Endodermal cell (in vitro differentiated cells): ENCODE results near the gene RPS27L. TPM values are rescaled to one million over a fixed set of nuclear protein-coding genes. Genes with fewer than 3 reads are reported as not detected.

Experiments
- DNase-seq: peaks from one replicate; pipeline ENCODE4 v3.0.0-alpha.2; 2017
- H3K27ac ChIP-seq: 2 replicates; pipeline ENCODE4 v1.5.1; 2013; ENCODE audit warnings: mild to moderate bottlenecking, low read depth, low read length, moderate library complexity
- H3K27me3 ChIP-seq: 2 replicates; pipeline ENCODE4 v1.6.1; 2013; ENCODE audit warnings: mild to moderate bottlenecking, low read length, moderate library complexity; ENCODE audit not compliant: insufficient read depth, control insufficient read depth, poor library complexity, severe bottlenecking
- H3K36me3 ChIP-seq: 2 replicates; pipeline ENCODE4 v1.7.0; 2013; ENCODE audit warnings: mild to moderate bottlenecking, low read length, moderate library complexity; ENCODE audit not compliant: control insufficient read depth, insufficient read depth
- H3K4me1 ChIP-seq: one replicate; pipeline ENCODE4 v1.7.0; 2013; ENCODE audit warnings: low read length; ENCODE audit not compliant: control insufficient read depth, insufficient read depth
- H3K4me3 ChIP-seq: 2 replicates; pipeline ENCODE4 v1.5.1; 2013; ENCODE audit warnings: mild to moderate bottlenecking, low read length, moderate library complexity
- H3K9ac ChIP-seq: 2 replicates; pipeline ENCODE4 v1.6.1; 2013; ENCODE audit warnings: mild to moderate bottlenecking, low read length, moderate library complexity; ENCODE audit not compliant: poor library complexity, severe bottlenecking; ENCODE audit errors: extremely low read depth
- H3K9me3 ChIP-seq: 2 replicates; pipeline ENCODE4 v1.6.1; 2013; ENCODE audit warnings: mild to moderate bottlenecking, low read length, moderate library complexity; ENCODE audit not compliant: control insufficient read depth
- H3K27ac Mint-ChIP-seq: 2 replicates; pipeline ENCODE4 v1.8.0; 2020; ENCODE audit warnings: mixed read lengths
- H3K27me3 Mint-ChIP-seq: 2 replicates; pipeline ENCODE4 v1.8.0; 2021; ENCODE audit warnings: mild to moderate bottlenecking, mixed read lengths; ENCODE audit not compliant: insufficient read depth
- H3K36me3 Mint-ChIP-seq: 2 replicates; pipeline ENCODE4 v1.8.0; 2020; ENCODE audit warnings: low read depth, mixed read lengths
- H3K4me1 Mint-ChIP-seq: 2 replicates; pipeline ENCODE4 v1.8.0; 2020; ENCODE audit warnings: mixed read lengths
- H3K4me3 Mint-ChIP-seq: 2 replicates; pipeline ENCODE4 v1.8.0; 2020; ENCODE audit warnings: mild to moderate bottlenecking, moderate library complexity, mixed read lengths
- H3K9me3 Mint-ChIP-seq: 2 replicates; pipeline ENCODE4 v1.8.0; 2020; ENCODE audit warnings: mild to moderate bottlenecking, mixed read lengths
- CTCF ChIP-seq: fragments of 200-600 bp; sonication (generic); conservative IDR thresholded peaks from 2 replicates; pipeline ENCODE4 v1.5.0; 2021; ENCODE audit warnings: antibody characterized with exemption, mild to moderate bottlenecking
- WGBS, 2 experiments: methylation state at CpG; one replicate each; pipeline versions ENCODE4 v1.1.5 to v1.1.7; 2013; ENCODE audit warnings: missing lambda C conversion rate in 2 of 2, mixed read lengths in 1 of 2; ENCODE audit not compliant: insufficient coverage in 1 of 2, insufficient read length in 1 of 2; 5-methylcytosine and 5-hydroxymethylcytosine counted together
- long read RNA-seq, 4 experiments: library from polyadenylated mRNA in 2 of 4; library from RNA in 1 of 4; library from capped mRNA in 1 of 4; stranded (forward) in 3 of 4; unstranded in 1 of 4; transcript quantifications; one replicate each; pipeline ENCODE4 v2.0.0, GENCODE V29; 2020 to 2021; ENCODE audit warnings: inconsistent platforms in 1 of 4
- polyA plus RNA-seq, 2 experiments: library from polyadenylated mRNA; stranded (reverse); fragments of 50-300 nt; gene quantifications; one replicate each; pipeline ENCODE4 v1.2.3, GENCODE V29; 2013
- total RNA-seq, 2 donors: library from RNA; stranded (reverse); fragmentation: NEBNext Ultra II Directional in 1 of 2; extraction: Animal tissue kit (Norgen Biotek cat#: 25700) in 1 of 2; gene quantifications; 2 replicates in 1 of 2; 3 replicates in 1 of 2; pipeline ENCODE4 v1.2.1, GENCODE V29; 2021

The RPS27L gene
- 10 to 100 TPM; 56.2 to 68.8 TPM for total RNA-seq
- polyA plus RNA-seq (2013, experiment 1 of 2): 187 TPM
- polyA plus RNA-seq (2013, experiment 2 of 2): 190 TPM
- long read RNA-seq, experiment 1, full-length matches to known transcripts: 35 of 38 reads
- long read RNA-seq, experiment 1, partial matches to known transcripts: 1 of 38 reads
- long read RNA-seq, experiment 1, other reads (novel, unspliced or antisense): 2 of 38 reads
- long read RNA-seq, experiment 2, full-length matches to known transcripts: 39 of 40 reads
- long read RNA-seq, experiment 2, partial matches to known transcripts: 0 of 40 reads
- long read RNA-seq, experiment 2, other reads (novel, unspliced or antisense): 1 of 40 reads
- long read RNA-seq, experiment 3, full-length matches to known transcripts: 27 of 34 reads
- long read RNA-seq, experiment 3, partial matches to known transcripts: 7 of 34 reads
- long read RNA-seq, experiment 3, other reads (novel, unspliced or antisense): 0 of 34 reads
- long read RNA-seq, experiment 4, full-length matches to known transcripts: 3 of 4 reads
- long read RNA-seq, experiment 4, partial matches to known transcripts: 1 of 4 reads
- long read RNA-seq, experiment 4, other reads (novel, unspliced or antisense): 0 of 4 reads

DNA sequence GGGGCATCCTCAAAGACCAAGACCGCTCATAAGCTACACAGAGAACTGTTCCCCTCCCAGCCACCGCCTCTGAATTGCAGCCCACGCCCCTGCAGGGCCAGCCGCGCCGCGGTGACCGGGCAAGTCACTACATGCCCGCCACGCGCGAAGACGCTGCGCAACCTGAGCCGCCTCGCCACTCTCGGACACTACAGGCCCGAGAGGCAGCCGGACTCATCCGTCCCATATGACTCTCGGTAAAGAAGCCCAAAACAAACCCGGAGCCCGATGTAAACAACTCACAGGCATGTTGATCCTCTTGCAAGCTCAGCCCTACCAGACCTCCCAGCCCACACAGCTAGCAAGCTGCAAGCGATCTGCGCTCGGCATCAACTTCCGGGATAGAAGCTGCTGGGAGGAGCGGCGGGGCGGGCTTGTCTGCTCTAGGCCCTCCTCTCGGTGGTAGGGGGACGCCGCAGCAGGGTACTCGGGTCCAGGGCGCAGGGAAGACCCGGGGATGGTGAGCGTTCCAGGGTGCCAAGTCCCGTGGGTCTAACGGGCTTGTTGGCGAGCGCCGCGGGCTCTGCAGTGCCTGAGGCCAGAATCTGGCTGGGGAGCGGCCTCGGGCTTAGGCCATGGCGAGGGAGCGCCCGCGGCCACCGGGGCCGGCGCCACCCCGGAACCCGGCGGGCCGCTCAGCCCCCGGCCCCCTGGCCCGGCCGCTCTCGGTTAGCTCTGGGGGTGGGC lies at the start of gene RPS27L:
Gene RPS27L, minus strand, starts transcription at position 360 of the 726 bp plus-strand sequence. Its CDS starts 72 bp downstream, at position 288.
- Mint-ChIP-seq H3K4me3 (peak within 1 kb of the TSS; percentile 99), H3K9me3 (no peaks in the 10 kb centered on the region), H3K27me3 (no peaks in the 10 kb centered on the region), H3K36me3 (peaks cover 13% of the 10 kb centered on the region), H3K27ac (peak within 1 kb of the TSS; percentile 99), H3K4me1 (peaks cover 6% of the 10 kb centered on the region)
- Histone ChIP-seq H3K9ac (peak within 1 kb of the TSS; percentile 82), H3K4me3 (peak within 1 kb of the TSS; percentile 92), H3K27me3 (no peaks in the 10 kb centered on the region), H3K27ac (peak within 1 kb of the TSS; percentile 83), H3K4me1 (no peaks in the 10 kb centered on the region), H3K36me3 (peaks cover 16% of the 10 kb centered on the region), H3K9me3 (no peaks in the 10 kb centered on the region)
- DNase-seq: peak; percentile 97
- no peak for TF ChIP-seq CTCF
- WGBS, 2 experiments: 0% methylated on average over 18 to 60 of the region's 60 CpGs

DNA sequence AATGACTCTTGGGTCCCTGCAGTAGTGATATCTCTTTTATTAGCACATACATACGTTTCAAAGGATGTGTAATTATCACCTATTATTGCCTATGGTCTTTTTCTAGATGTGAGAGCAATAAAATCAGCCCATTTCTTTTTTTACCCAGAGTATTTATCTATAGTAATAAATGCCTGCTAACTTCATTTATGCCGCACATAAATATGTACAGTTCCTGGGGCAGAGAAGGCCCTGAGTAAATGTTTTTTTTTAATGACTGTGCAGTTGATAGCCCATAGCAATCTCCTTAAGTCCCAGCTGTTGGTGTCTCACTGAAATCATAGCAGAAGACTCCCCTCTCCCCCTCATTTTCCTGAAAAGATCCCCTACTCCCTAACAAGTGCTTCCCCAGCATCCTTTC lies 48.8 kb upstream of the RPS27L start:
- no peaks in the 10 kb centered on the region for H3K9me3 Mint-ChIP-seq
- H3K36me3 Mint-ChIP-seq: peaks cover under 1% of the 10 kb centered on the region
- 95% methylated on average over 2 of the region's 2 CpGs; no CpG with 5 or more reads in 1 of the 2 experiments for WGBS, 2 experiments
- Histone ChIP-seq H3K27ac (no peak overlapping the region), H3K36me3 (no peaks in the 10 kb centered on the region), H3K27me3 (no peaks in the 10 kb centered on the region), H3K9me3 (no peaks in the 10 kb centered on the region), H3K4me3 (no peak overlapping the region), H3K4me1 (peaks cover 4% of the 10 kb centered on the region), H3K9ac (no peak overlapping the region)
- no peaks in the 10 kb centered on the region for H3K27me3 Mint-ChIP-seq
- no peak for TF ChIP-seq CTCF
- DNase-seq: no peak
- peaks cover 18% of the 10 kb centered on the region for H3K4me1 Mint-ChIP-seq
- no peak overlapping the region for H3K27ac Mint-ChIP-seq
- no peak overlapping the region for H3K4me3 Mint-ChIP-seq

DNA sequence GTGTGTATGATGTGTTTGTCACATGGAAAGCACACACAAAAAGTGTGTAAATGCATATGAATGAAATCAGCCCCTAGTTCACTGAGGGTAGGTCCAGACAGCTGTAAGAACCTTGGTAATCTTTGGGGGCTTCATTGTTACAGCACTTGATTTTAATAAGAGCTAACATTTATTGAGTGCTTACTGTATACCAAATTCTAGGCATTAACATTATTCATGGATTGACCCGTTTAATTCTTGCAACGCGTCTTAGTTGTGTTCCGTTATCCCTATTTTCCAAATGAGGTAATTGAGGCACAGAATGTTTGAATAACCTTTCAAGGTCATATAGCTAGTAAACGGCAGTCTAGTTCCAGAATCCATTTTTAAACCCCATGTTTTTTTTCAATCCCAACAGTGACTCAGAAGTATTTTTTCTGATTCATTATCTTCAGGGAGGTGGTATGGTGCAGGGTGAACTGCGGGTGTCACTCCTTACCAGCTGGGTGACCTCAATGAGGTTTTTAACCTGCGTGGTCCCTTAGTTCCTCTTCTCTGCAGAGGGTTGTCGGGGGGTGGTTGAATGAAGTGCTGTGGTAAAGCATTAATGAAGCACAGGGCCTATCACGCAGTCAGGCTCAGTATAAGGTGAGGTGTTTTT lies 46.3 kb upstream of the RPS27L start:
- Histone ChIP-seq H3K36me3 (no peaks in the 10 kb centered on the region), H3K9me3 (no peaks in the 10 kb centered on the region), H3K27ac (no peak overlapping the region), H3K27me3 (no peaks in the 10 kb centered on the region), H3K4me1 (no peaks in the 10 kb centered on the region), H3K4me3 (no peak overlapping the region), H3K9ac (no peak overlapping the region)
- H3K4me1 Mint-ChIP-seq: peaks cover 10% of the 10 kb centered on the region
- H3K9me3 Mint-ChIP-seq: no peaks in the 10 kb centered on the region
- no peaks in the 10 kb centered on the region for H3K27me3 Mint-ChIP-seq
- TF ChIP-seq CTCF: no peak
- DNase-seq: no peak
- H3K27ac Mint-ChIP-seq: no peak overlapping the region
- H3K36me3 Mint-ChIP-seq: peaks cover 2% of the 10 kb centered on the region
- WGBS, 2 experiments: 96 to 100% methylated on average over 5 to 9 of the region's 9 CpGs
- H3K4me3 Mint-ChIP-seq: no peak overlapping the region
